GM12878 (cell line): ENCODE data around the gene PDE6C. TPM values are rescaled to one million over a fixed set of nuclear protein-coding genes. Genes with fewer than 3 reads are reported as not detected.
A peak's percentile ranks its signal among the peaks of the same experiment; 100 is the strongest.

Experiments used
- ASH2L ChIP-seq: fragments of 300-600, 200-600 bp; sonication (generic); IDR thresholded peaks from 2 replicates; pipeline ENCODE4 v1.6.1; 2017; ENCODE audit warnings: low read depth, mild to moderate bottlenecking, borderline replicate concordance
- BHLHE40 ChIP-seq, 2 experiments: fragments of 450-650 bp in 1 of 2; IDR thresholded peaks; 2 replicates each; pipeline ENCODE4 v1.6.1; 2011 to 2017; ENCODE audit warnings: low read depth in 2 of 2, borderline replicate concordance in 1 of 2, improper control_type of control experiment in 1 of 2, low read length in 1 of 2, mild to moderate bottlenecking in 1 of 2
- EGR1 ChIP-seq, 2 experiments: IDR thresholded peaks; 1 replicate in 1 of 2; 2 replicates in 1 of 2; pipeline ENCODE4 v1.6.1; 2011 to 2012; ENCODE audit warnings: low read depth in 2 of 2, low read length in 2 of 2, borderline replicate concordance in 1 of 2, mild to moderate bottlenecking in 1 of 2, moderate library complexity in 1 of 2
- EP300 ChIP-seq, 2 experiments: fragments of 150-350 bp in 1 of 2; IDR thresholded peaks; 2 replicates each; pipeline ENCODE4 v1.6.1; 2011 to 2012; ENCODE audit warnings: low read depth in 2 of 2, low read length in 2 of 2, borderline replicate concordance in 1 of 2, improper control_type of control experiment in 1 of 2, inconsistent platforms in 1 of 2; ENCODE audit not compliant: control insufficient read depth in 1 of 2
- IKZF2 ChIP-seq, 2 experiments: fragments of 450-650 bp; IDR thresholded peaks; 2 replicates each; pipeline ENCODE4 v1.6.1; 2017; ENCODE audit warnings: mild to moderate bottlenecking in 2 of 2, moderate library complexity in 2 of 2
- JUND ChIP-seq: IDR thresholded peaks from 2 replicates; pipeline ENCODE4 v1.6.1; 2012; ENCODE audit warnings: low read depth, mild to moderate bottlenecking, low read length, improper control_type of control experiment, moderate library complexity
- MEF2A ChIP-seq: IDR thresholded peaks from 2 replicates; pipeline ENCODE4 v1.6.1; 2011; ENCODE audit warnings: low read depth, mild to moderate bottlenecking, low read length, moderate library complexity; ENCODE audit not compliant: insufficient read depth
- NFIC ChIP-seq: IDR thresholded peaks from 2 replicates; pipeline ENCODE4 v1.6.1; 2012; ENCODE audit warnings: low read depth, mild to moderate bottlenecking, inconsistent platforms, low read length, moderate library complexity
- NFXL1 ChIP-seq: fragments of 450-650 bp; IDR thresholded peaks from 2 replicates; pipeline ENCODE4 v1.6.1; 2017; ENCODE audit warnings: antibody characterized with exemption, mild to moderate bottlenecking, borderline replicate concordance
- NR2C2 ChIP-seq: IDR thresholded peaks from 2 replicates; pipeline ENCODE4 v1.6.1; 2011; ENCODE audit warnings: borderline replicate concordance, low read depth; ENCODE audit not compliant: control insufficient read depth, insufficient read length
- PAX8 ChIP-seq: fragments of 450-650 bp; IDR thresholded peaks from 2 replicates; pipeline ENCODE4 v1.6.1; 2017; ENCODE audit warnings: mild to moderate bottlenecking, moderate library complexity
- POU2F2 ChIP-seq: IDR thresholded peaks from 3 replicates; pipeline ENCODE4 v1.6.1; 2011; ENCODE audit warnings: low read depth, mild to moderate bottlenecking, low read length, borderline replicate concordance
- ZNF592 ChIP-seq: fragments of 450-650 bp; IDR thresholded peaks from 2 replicates; pipeline ENCODE4 v1.6.1; 2017; ENCODE audit warnings: mild to moderate bottlenecking, moderate library complexity
- polyA plus RNA-seq, 11 experiments: library from polyadenylated mRNA; depleted of rRNA in 4 of 11; unstranded in 6 of 11; stranded (reverse) in 5 of 11; fragments of >200 nt; fragmentation: Nextera tagmentation in 4 of 11; fragmentation: Illumina TruSeq in 1 of 11; extraction: Ambion mirVana in 4 of 11; extraction: Trizol in 1 of 11; gene quantifications; 1 replicate in 1 of 11; 2 replicates in 10 of 11; pipeline versions ENCODE4 v1.2.1 to v1.2.3, GENCODE V29; 2011 to 2016; ENCODE audit warnings: inconsistent platforms in 2 of 11, missing spikeins in 2 of 11, low read depth in 1 of 11
- total RNA-seq, 4 experiments: library from RNA; depleted of rRNA in 3 of 4; stranded (reverse); fragments of >200 nt in 3 of 4; fragmentation: Illumina TruSeq in 1 of 4; extraction: Trizol in 1 of 4; gene quantifications; 2 replicates each; pipeline versions ENCODE4 v1.2.1 to v1.2.3, GENCODE V29; 2013 to 2021
- TF ChIP-seq, protein P1 (sequence below): fragments of 450-650 bp; IDR thresholded peaks from 2 replicates; pipeline ENCODE4 v1.6.1; 2017; ENCODE audit warnings: mild to moderate bottlenecking, low read depth, inconsistent platforms; ENCODE audit not compliant: poor library complexity, severe bottlenecking
- TF ChIP-seq, protein P2 (sequence below): IDR thresholded peaks from 2 replicates; pipeline ENCODE4 v1.6.1; 2012; ENCODE audit warnings: low read length, inconsistent platforms
- TF ChIP-seq, protein P3 (sequence below): fragments of 450-650 bp; IDR thresholded peaks from 2 replicates; pipeline ENCODE4 v1.6.1; 2017; ENCODE audit warnings: borderline replicate concordance

Gene PDE6C
- total and polyA plus RNA-seq, 10 of the 15 experiments (the other 5 are each of a cell fraction or from before 2014, with no cell fraction given), result not detected

DNA sequence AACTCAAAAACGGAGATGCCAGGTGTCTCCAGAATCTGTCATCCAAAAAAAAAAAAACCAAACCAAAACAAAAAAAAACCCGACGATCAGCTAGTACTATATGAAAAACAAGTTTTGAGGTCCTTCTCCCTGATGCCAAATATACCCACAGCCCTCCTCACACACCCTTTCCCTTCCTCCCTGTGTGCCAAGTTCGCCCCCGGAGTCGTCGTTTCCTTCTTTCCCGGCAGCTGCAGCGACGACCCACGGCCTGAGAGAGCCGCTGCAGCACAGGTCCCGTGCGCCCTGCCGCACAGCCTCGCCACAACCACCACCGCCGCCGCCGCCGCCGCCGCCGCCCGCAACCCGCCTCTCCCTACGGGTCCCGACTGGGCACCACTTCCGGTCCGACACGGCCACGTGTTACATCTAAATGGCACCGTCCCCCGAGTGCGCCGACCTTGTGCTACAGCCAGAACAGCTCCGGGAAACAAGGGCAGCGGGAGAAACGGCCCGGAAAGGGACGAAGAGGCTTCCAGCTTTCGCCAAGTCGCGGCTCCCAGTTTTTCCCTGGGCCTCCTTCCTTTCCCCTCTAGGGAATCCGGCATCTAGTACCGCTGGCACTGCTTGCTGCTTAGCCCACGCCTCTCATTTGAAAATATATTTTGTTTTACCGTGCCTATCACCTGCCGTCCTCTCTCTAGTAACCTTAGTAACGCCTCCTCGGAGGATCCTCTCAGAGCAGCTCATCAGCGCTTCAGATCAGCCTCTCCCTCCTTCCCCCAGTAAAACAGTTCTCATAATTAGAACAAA, 90.1 kb downstream of the PDE6C start, which contains the start of gene FRA10AC1 (continued):
- TF ChIP-seq EGR1 (IDR thresholded peaks at IDR 0.05; ENCODE audit: borderline replicate concordance in 1 of 2, low read depth in 2 of 2, low read length in 2 of 2), result peak; percentile 14 to 62; a peak in 1 of 3 replicates
- no peak for TF ChIP-seq PAX8
- TF ChIP-seq, protein P1, sequence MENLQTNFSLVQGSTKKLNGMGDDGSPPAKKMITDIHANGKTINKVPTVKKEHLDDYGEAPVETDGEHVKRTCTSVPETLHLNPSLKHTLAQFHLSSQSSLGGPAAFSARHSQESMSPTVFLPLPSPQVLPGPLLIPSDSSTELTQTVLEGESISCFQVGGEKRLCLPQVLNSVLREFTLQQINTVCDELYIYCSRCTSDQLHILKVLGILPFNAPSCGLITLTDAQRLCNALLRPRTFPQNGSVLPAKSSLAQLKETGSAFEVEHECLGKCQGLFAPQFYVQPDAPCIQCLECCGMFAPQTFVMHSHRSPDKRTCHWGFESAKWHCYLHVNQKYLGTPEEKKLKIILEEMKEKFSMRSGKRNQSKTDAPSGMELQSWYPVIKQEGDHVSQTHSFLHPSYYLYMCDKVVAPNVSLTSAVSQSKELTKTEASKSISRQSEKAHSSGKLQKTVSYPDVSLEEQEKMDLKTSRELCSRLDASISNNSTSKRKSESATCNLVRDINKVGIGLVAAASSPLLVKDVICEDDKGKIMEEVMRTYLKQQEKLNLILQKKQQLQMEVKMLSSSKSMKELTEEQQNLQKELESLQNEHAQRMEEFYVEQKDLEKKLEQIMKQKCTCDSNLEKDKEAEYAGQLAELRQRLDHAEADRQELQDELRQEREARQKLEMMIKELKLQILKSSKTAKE, result peak; percentile 53
- 0 out of 2 replicates have a peak, but pooled peaks have one; percentile 4 for TF ChIP-seq JUND
- peak; percentile 93 to 98 for TF ChIP-seq BHLHE40 (IDR thresholded peaks at IDR 0.05; ENCODE audit: borderline replicate concordance in 1 of 2, low read depth in 2 of 2, low read length in 1 of 2)
- TF ChIP-seq, protein P2, sequence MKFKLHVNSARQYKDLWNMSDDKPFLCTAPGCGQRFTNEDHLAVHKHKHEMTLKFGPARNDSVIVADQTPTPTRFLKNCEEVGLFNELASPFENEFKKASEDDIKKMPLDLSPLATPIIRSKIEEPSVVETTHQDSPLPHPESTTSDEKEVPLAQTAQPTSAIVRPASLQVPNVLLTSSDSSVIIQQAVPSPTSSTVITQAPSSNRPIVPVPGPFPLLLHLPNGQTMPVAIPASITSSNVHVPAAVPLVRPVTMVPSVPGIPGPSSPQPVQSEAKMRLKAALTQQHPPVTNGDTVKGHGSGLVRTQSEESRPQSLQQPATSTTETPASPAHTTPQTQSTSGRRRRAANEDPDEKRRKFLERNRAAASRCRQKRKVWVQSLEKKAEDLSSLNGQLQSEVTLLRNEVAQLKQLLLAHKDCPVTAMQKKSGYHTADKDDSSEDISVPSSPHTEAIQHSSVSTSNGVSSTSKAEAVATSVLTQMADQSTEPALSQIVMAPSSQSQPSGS, result no peak
- TF ChIP-seq NFIC, result 0 out of 2 replicates have a peak, but pooled peaks have one; percentile 23
- 0 out of 2 replicates have a peak, but pooled peaks have one; percentile 61 for TF ChIP-seq ASH2L
- TF ChIP-seq NR2C2, result no peak
- peak; percentile 91 for TF ChIP-seq POU2F2
- TF ChIP-seq EP300 (IDR thresholded peaks at IDR 0.05; ENCODE audit: borderline replicate concordance in 1 of 2, control insufficient read depth in 1 of 2, low read depth in 2 of 2, low read length in 2 of 2), result peak; percentile 39 to 71; a peak in 2 of 4 replicates
- TF ChIP-seq MEF2A, result peak; percentile 35; the same call in 1 of the 2 replicates
- TF ChIP-seq NFXL1, result no peak
- TF ChIP-seq, protein P3, sequence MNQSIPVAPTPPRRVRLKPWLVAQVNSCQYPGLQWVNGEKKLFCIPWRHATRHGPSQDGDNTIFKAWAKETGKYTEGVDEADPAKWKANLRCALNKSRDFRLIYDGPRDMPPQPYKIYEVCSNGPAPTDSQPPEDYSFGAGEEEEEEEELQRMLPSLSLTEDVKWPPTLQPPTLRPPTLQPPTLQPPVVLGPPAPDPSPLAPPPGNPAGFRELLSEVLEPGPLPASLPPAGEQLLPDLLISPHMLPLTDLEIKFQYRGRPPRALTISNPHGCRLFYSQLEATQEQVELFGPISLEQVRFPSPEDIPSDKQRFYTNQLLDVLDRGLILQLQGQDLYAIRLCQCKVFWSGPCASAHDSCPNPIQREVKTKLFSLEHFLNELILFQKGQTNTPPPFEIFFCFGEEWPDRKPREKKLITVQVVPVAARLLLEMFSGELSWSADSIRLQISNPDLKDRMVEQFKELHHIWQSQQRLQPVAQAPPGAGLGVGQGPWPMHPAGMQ, result peak; percentile 94
- no peak for TF ChIP-seq ZNF592
- peak; percentile 90 to 96 for TF ChIP-seq IKZF2 (IDR thresholded peaks at IDR 0.05)
